Keratinocyte (primary cell): ENCODE measurements around the gene SLIT3. TPM values are rescaled to one million over a fixed set of nuclear protein-coding genes. Genes with fewer than 3 reads are reported as not detected.

ENCODE experiments used
- DNase-seq: peaks from one replicate; pipeline ENCODE4 v3.0.0-alpha.2; 2011; ENCODE audit warnings: low read depth, missing footprints, low spot score
- FAIRE-seq: peaks from 2 replicates; lab custom pipeline; 2011; peaks lifted over from hg19 to GRCh38; lab: Jason Lieb, UNC
- H2AFZ ChIP-seq: 2 replicates; pipeline ENCODE4 v1.6.0; 2012; ENCODE audit warnings: low read length, control low read depth, inconsistent platforms; ENCODE audit not compliant: control insufficient read depth
- H3K27ac ChIP-seq: 2 replicates; pipeline ENCODE4 v1.5.1; 2011; ENCODE audit warnings: low read length; ENCODE audit not compliant: control insufficient read depth, insufficient read depth
- H3K27me3 ChIP-seq: 3 replicates; pipeline ENCODE4 v1.6.0; 2011; ENCODE audit warnings: low read length; ENCODE audit not compliant: control insufficient read depth, insufficient read depth; ENCODE audit errors: extremely low read depth
- H3K36me3 ChIP-seq, 2 experiments: 2 replicates in 1 of 2; 3 replicates in 1 of 2; pipeline ENCODE4 v1.5.1; 2011; ENCODE audit warnings: low read length in 2 of 2, mild to moderate bottlenecking in 1 of 2; ENCODE audit not compliant: control insufficient read depth in 2 of 2, insufficient read depth in 2 of 2; ENCODE audit errors: extremely low read depth in 1 of 2
- H3K4me1 ChIP-seq: 3 replicates; pipeline ENCODE4 v1.5.1; 2011; ENCODE audit warnings: low read length; ENCODE audit not compliant: control insufficient read depth, insufficient read depth; ENCODE audit errors: extremely low read depth
- H3K4me2 ChIP-seq: 3 replicates; pipeline ENCODE4 v1.6.0; 2011; ENCODE audit warnings: low read depth, low read length; ENCODE audit not compliant: control insufficient read depth, insufficient read depth; ENCODE audit errors: extremely low read depth
- H3K4me3 ChIP-seq, 3 experiments: fragments of 200-600 bp in 1 of 3; sonication (generic) in 1 of 3; 2 replicates in 2 of 3; 3 replicates in 1 of 3; pipeline ENCODE4 v1.5.1; 2011 to 2016; ENCODE audit warnings: low read length in 3 of 3, mild to moderate bottlenecking in 3 of 3, control low read depth in 2 of 3, inconsistent platforms in 1 of 3, low read depth in 1 of 3, mixed read lengths in 1 of 3, mixed run types in 1 of 3, moderate library complexity in 1 of 3; ENCODE audit not compliant: control insufficient read depth in 2 of 3, insufficient read depth in 2 of 3; ENCODE audit errors: extremely low read depth in 1 of 3
- H3K79me2 ChIP-seq: 2 replicates; pipeline ENCODE4 v1.6.0; 2012; ENCODE audit warnings: low read length; ENCODE audit not compliant: control insufficient read depth, insufficient read depth
- H3K9ac ChIP-seq: 3 replicates; pipeline ENCODE4 v1.6.0; 2011; ENCODE audit warnings: low read length; ENCODE audit not compliant: control insufficient read depth, insufficient read depth; ENCODE audit errors: extremely low read depth
- H3K9me1 ChIP-seq: 3 replicates; pipeline ENCODE4 v1.6.0; 2011; ENCODE audit warnings: low read length; ENCODE audit not compliant: control insufficient read depth, insufficient read depth; ENCODE audit errors: extremely low read depth
- H3K9me3 ChIP-seq: 2 replicates; pipeline ENCODE4 v1.5.1; 2012; ENCODE audit warnings: low read depth, low read length; ENCODE audit not compliant: control insufficient read depth
- H4K20me1 ChIP-seq: 3 replicates; pipeline ENCODE4 v1.6.0; 2011; ENCODE audit warnings: low read length; ENCODE audit not compliant: control insufficient read depth, insufficient read depth; ENCODE audit errors: extremely low read depth
- CTCF ChIP-seq, 3 experiments: IDR thresholded peaks in 1 of 3; conservative IDR thresholded peaks in 1 of 3; optimal IDR thresholded peaks in 1 of 3; 2 replicates in 2 of 3; 3 replicates in 1 of 3; pipeline versions ENCODE3 to v1.5.1; 2011; ENCODE audit warnings: low read length in 3 of 3, mild to moderate bottlenecking in 3 of 3, moderate library complexity in 2 of 3, control low read depth in 1 of 3, inconsistent platforms in 1 of 3; ENCODE audit not compliant: insufficient read depth in 2 of 3; ENCODE audit errors: extremely low read depth in 1 of 3
- EZH2 ChIP-seq: IDR thresholded peaks from one replicate; pipeline ENCODE4 v1.6.1; 2012; ENCODE audit warnings: inconsistent platforms, mild to moderate bottlenecking, low read length, moderate library complexity
- dilution Hi-C: fragments of 300-500 bp; cut with MboI; formaldehyde crosslinking; loops from one replicate; pipeline ENCODE4 v1.7.0; 2020; ENCODE audit warnings: low sequenced_read_pairs; ENCODE audit not compliant: extremely low pct_ligation_motif_present
- polyA plus RNA-seq, 5 experiments: library from polyadenylated mRNA; depleted of rRNA in 3 of 5; stranded (reverse) in 3 of 5; stranded (forward) in 1 of 5; unstranded in 1 of 5; fragments of >200 nt; gene quantifications; 1 replicate in 1 of 5; 2 replicates in 3 of 5; 3 replicates in 1 of 5; pipeline versions ENCODE4 v1.2.1 to v1.2.3, GENCODE V29; 2011 to 2012; ENCODE audit warnings: missing spikeins in 2 of 5, low read depth in 1 of 5, low replicate concordance in 1 of 5

The SLIT3 gene
- polyA plus RNA-seq, 1 donor (not counting 4 experiments of a cell fraction or from before 2014, with no cell fraction given): 2.4 TPM

- H4K20me1 ChIP-seq: no peaks in the 10 kb centered on the region
- TF ChIP-seq EZH2 (no peak), CTCF (optimal IDR thresholded peaks at IDR 0.05 in 1 of 3, IDR thresholded peaks at IDR 0.05 in 1 of 3, conservative IDR thresholded peaks at IDR 0.05 in 1 of 3; ENCODE audit: extremely low read depth in 1 of 3, insufficient read depth in 2 of 3, low read length in 3 of 3) (no peak)
- H3K27ac ChIP-seq: peak overlapping the region; percentile 85
- H3K9me1 ChIP-seq: no peaks in the 10 kb centered on the region
- FAIRE-seq: no peak
- no peaks in the 10 kb centered on the region for H3K9me3 ChIP-seq
- H3K36me3 ChIP-seq: no peaks in the 10 kb centered on the region
- peak overlapping the region in 2 of 3 experiments; percentile 14 to 50 for H3K4me3 ChIP-seq
- H3K79me2 ChIP-seq: no peaks in the 10 kb centered on the region
- DNase-seq: no peak
- H3K4me2 ChIP-seq: peak overlapping the region; percentile 76
- H2AFZ ChIP-seq: no peak overlapping the region
- no peaks in the 10 kb centered on the region for H3K27me3 ChIP-seq
- H3K4me1 ChIP-seq: peaks cover 35% of the 10 kb centered on the region
- dilution Hi-C loops: no loop called here
- H3K9ac ChIP-seq: peak overlapping the region; percentile 63
Measured at GRCh38 chr5:169165052-169165451, 135.9 kb downstream of the SLIT3 start.

- H2AFZ ChIP-seq: no peak overlapping the region
- DNase-seq (peak; percentile 84), FAIRE-seq (peak; percentile 98)
- H3K4me2 ChIP-seq: peak overlapping the region; percentile 76
- no peaks in the 10 kb centered on the region for H3K79me2 ChIP-seq
- H3K4me1 ChIP-seq: peaks cover 35% of the 10 kb centered on the region
- TF ChIP-seq EZH2: no peak
- peak in 1 of 3 experiments; percentile 21 for TF ChIP-seq CTCF (optimal IDR thresholded peaks at IDR 0.05 in 1 of 3, IDR thresholded peaks at IDR 0.05 in 1 of 3, conservative IDR thresholded peaks at IDR 0.05 in 1 of 3; ENCODE audit: extremely low read depth in 1 of 3, insufficient read depth in 2 of 3, low read length in 3 of 3)
- no peaks in the 10 kb centered on the region for H3K9me3 ChIP-seq
- H3K9ac ChIP-seq: peak overlapping the region; percentile 63
- no peaks in the 10 kb centered on the region for H3K27me3 ChIP-seq
- no peaks in the 10 kb centered on the region for H4K20me1 ChIP-seq
- no peaks in the 10 kb centered on the region for H3K9me1 ChIP-seq
- dilution Hi-C loops: no loop called here
- H3K36me3 ChIP-seq: no peaks in the 10 kb centered on the region
- H3K4me3 ChIP-seq: peak overlapping the region in 2 of 3 experiments; percentile 14 to 50
- peak overlapping the region; percentile 85 for H3K27ac ChIP-seq
Measured at GRCh38 chr5:169164481-169164925, 136.4 kb downstream of the SLIT3 start.
